OCI-LY1 (cell line): ENCODE data around the gene CBLL2.

Experiments used
- H2AFZ ChIP-seq: fragments of 200-600 bp; sonication (generic), shearing (Covaris generic); 2 replicates; pipeline ENCODE4 v1.6.0; 2014; ENCODE audit warnings: antibody characterized with exemption, mild to moderate bottlenecking, low read length
- H3F3A ChIP-seq: fragments of 200-600 bp; sonication (generic), shearing (Covaris generic); 2 replicates; pipeline ENCODE4 v1.6.0; 2014; ENCODE audit warnings: mild to moderate bottlenecking, antibody characterized with exemption, low read length, moderate library complexity; ENCODE audit not compliant: insufficient read depth
- H3K27ac ChIP-seq: fragments of 200-600 bp; sonication (generic); 2 replicates; pipeline ENCODE4 v1.5.1; 2014; ENCODE audit warnings: low read length, mixed run types, mild to moderate bottlenecking, low read depth; ENCODE audit not compliant: poor library complexity, severe bottlenecking
- H3K27me3 ChIP-seq: fragments of 200-600 bp; sonication (generic); 2 replicates; pipeline ENCODE4 v1.6.0; 2014; ENCODE audit warnings: antibody characterized with exemption, mild to moderate bottlenecking, low read length, moderate library complexity; ENCODE audit not compliant: insufficient read depth
- H3K36me3 ChIP-seq: fragments of 200-600 bp; sonication (generic); 2 replicates; pipeline ENCODE4 v1.6.1; 2014; ENCODE audit warnings: mild to moderate bottlenecking, antibody characterized with exemption, low read length, moderate library complexity, mixed read lengths; ENCODE audit not compliant: insufficient read depth
- H3K4me1 ChIP-seq: fragments of 200-600 bp; sonication (generic); 2 replicates; pipeline ENCODE4 v1.5.1; 2014; ENCODE audit warnings: mild to moderate bottlenecking, low read length, moderate library complexity; ENCODE audit not compliant: insufficient read depth, severe bottlenecking
- H3K4me2 ChIP-seq: fragments of 200-600 bp; sonication (generic), shearing (Covaris generic); 2 replicates; pipeline ENCODE4 v1.6.1; 2014; ENCODE audit warnings: low read length
- H3K4me3 ChIP-seq: fragments of 200-600 bp; sonication (generic); 2 replicates; pipeline ENCODE4 v1.5.1; 2014; ENCODE audit warnings: low read length, low read depth, mild to moderate bottlenecking, mixed read lengths; ENCODE audit not compliant: poor library complexity, severe bottlenecking
- H3K79me2 ChIP-seq: fragments of 200-600 bp; shearing (Covaris generic); 2 replicates; pipeline ENCODE4 v1.6.1; 2016; ENCODE audit warnings: mixed run types, low read length, mixed read lengths; ENCODE audit not compliant: insufficient read depth
- H3K9ac ChIP-seq: fragments of 200-600 bp; sonication (generic), shearing (Covaris generic); 2 replicates; pipeline ENCODE4 v1.6.1; 2014; ENCODE audit warnings: mild to moderate bottlenecking, low read length, mixed read lengths
- H3K9me2 ChIP-seq: fragments of 200-600 bp; sonication (generic), shearing (Covaris generic); 2 replicates; pipeline ENCODE4 v1.6.1; 2014; ENCODE audit warnings: low read depth, mild to moderate bottlenecking, low read length, mixed read lengths
- H3K9me3 ChIP-seq: fragments of 200-600 bp; shearing (Covaris generic); 2 replicates; pipeline ENCODE4 v1.6.1; 2014; ENCODE audit warnings: low read length, mixed read lengths
- H4K20me1 ChIP-seq: fragments of 200-600 bp; sonication (generic), shearing (Covaris generic); 2 replicates; pipeline ENCODE4 v1.6.0; 2016; ENCODE audit warnings: mild to moderate bottlenecking, low read length; ENCODE audit not compliant: insufficient read depth
- EZH2 ChIP-seq: fragments of 200-600 bp; sonication (generic), shearing (Covaris generic); IDR thresholded peaks from 2 replicates; pipeline ENCODE4 v1.8.0; 2017; ENCODE audit warnings: borderline replicate concordance, mixed run types, mild to moderate bottlenecking, antibody characterized with exemption, low read length, moderate library complexity, mixed read lengths
- TF ChIP-seq, protein P1 (sequence below): fragments of 200-600 bp; sonication (generic), shearing (Covaris generic); IDR thresholded peaks from 2 replicates; pipeline ENCODE4 v1.5.1; 2017; ENCODE audit warnings: mild to moderate bottlenecking, antibody characterized with exemption, low read length, moderate library complexity, mixed read lengths

Gene CBLL2

DNA sequence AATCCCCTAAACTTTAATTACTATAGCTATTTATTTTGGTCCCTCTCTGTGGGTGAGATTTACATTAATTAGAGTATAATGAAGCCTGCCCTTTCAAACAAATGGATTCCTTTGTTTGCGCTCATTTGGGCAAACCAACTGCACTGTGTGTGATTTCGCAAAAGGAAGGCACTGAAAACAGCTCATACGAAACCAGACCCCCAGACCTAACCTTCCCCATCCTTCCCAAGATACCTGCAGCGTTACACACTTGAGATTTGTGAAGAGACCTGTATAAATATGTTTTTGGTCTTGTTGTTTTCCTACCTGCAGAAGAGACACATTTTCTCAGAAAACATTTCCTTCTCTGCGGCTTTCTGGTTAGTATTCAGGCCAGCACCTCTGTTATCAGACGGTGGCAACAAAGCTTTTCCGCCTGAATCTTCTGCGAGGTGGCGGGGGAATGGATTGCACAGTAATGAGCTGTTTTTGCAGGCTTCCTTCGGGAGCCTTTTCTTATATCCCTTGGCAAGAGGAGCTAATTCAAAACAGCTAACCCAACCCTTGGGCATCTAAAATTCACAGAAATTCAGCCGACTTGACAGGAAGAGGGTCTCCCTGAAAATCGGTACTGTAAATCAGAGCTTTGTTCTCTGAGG is 47.6 kb downstream of the CBLL2 start:
- no peaks in the 10 kb centered on the region for H4K20me1 ChIP-seq
- H3F3A ChIP-seq: no peaks in the 10 kb centered on the region
- no peaks in the 10 kb centered on the region for H3K9me3 ChIP-seq
- H3K9me2 ChIP-seq: no peaks in the 10 kb centered on the region
- TF ChIP-seq, protein P1, sequence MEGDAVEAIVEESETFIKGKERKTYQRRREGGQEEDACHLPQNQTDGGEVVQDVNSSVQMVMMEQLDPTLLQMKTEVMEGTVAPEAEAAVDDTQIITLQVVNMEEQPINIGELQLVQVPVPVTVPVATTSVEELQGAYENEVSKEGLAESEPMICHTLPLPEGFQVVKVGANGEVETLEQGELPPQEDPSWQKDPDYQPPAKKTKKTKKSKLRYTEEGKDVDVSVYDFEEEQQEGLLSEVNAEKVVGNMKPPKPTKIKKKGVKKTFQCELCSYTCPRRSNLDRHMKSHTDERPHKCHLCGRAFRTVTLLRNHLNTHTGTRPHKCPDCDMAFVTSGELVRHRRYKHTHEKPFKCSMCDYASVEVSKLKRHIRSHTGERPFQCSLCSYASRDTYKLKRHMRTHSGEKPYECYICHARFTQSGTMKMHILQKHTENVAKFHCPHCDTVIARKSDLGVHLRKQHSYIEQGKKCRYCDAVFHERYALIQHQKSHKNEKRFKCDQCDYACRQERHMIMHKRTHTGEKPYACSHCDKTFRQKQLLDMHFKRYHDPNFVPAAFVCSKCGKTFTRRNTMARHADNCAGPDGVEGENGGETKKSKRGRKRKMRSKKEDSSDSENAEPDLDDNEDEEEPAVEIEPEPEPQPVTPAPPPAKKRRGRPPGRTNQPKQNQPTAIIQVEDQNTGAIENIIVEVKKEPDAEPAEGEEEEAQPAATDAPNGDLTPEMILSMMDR: no peak
- TF ChIP-seq EZH2: no peak
- no peak overlapping the region for H2AFZ ChIP-seq
- no peak overlapping the region for H3K9ac ChIP-seq
- no peak overlapping the region for H3K4me2 ChIP-seq
- no peaks in the 10 kb centered on the region for H3K36me3 ChIP-seq
- no peaks in the 10 kb centered on the region for H3K4me1 ChIP-seq
- H3K4me3 ChIP-seq: no peak overlapping the region
- H3K27me3 ChIP-seq: no peaks in the 10 kb centered on the region
- no peaks in the 10 kb centered on the region for H3K79me2 ChIP-seq
- no peak overlapping the region for H3K27ac ChIP-seq

DNA sequence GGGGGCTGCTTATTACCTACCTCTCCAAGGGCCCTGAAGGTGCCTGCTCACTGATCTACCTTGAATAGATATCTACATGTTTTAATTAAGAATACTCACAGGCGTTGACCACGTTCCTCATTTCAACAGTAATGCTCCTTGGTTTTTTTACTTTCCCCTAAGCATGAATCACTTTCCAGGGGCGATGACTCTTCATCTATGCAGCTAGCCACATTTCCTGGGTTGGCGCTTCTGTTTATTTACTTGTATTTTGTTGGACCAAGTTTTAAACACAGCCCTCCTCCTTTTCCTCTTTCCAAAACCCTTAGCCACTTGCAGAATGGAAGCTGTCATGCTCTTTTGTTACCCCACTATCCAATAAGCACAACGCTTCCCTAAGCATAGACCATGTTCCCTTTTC is 50.8 kb downstream of the CBLL2 start:
- H3K36me3 ChIP-seq: no peaks in the 10 kb centered on the region
- H3K4me2 ChIP-seq: no peak overlapping the region
- no peak overlapping the region for H2AFZ ChIP-seq
- no peaks in the 10 kb centered on the region for H3F3A ChIP-seq
- H3K79me2 ChIP-seq: no peaks in the 10 kb centered on the region
- H3K9me2 ChIP-seq: no peaks in the 10 kb centered on the region
- no peaks in the 10 kb centered on the region for H4K20me1 ChIP-seq
- no peaks in the 10 kb centered on the region for H3K27me3 ChIP-seq
- TF ChIP-seq, protein P1: no peak
- TF ChIP-seq EZH2: no peak
- no peaks in the 10 kb centered on the region for H3K9me3 ChIP-seq
- H3K4me3 ChIP-seq: no peak overlapping the region
- no peaks in the 10 kb centered on the region for H3K4me1 ChIP-seq
- H3K27ac ChIP-seq: no peak overlapping the region
- no peak overlapping the region for H3K9ac ChIP-seq
